Mucosa of stomach (tissue), 1 donor: ENCODE measurements around the gene MARCHF7.
"Not testable (repeated sequence)": the region's sequence is repeated elsewhere in the genome, so short reads cannot be mapped to it uniquely, and the experiment has no call there.

Source experiments
- H3K27me3 ChIP-seq: one replicate; pipeline ENCODE4 v1.7.0; 2013; ENCODE audit warnings: mild to moderate bottlenecking, low read length; ENCODE audit not compliant: control insufficient read depth, insufficient read depth
- H3K36me3 ChIP-seq: one replicate; pipeline ENCODE4 v1.7.0; 2013; ENCODE audit warnings: low read length; ENCODE audit not compliant: control insufficient read depth, insufficient read depth
- H3K4me1 ChIP-seq: one replicate; pipeline ENCODE4 v1.7.0; 2013; ENCODE audit warnings: mild to moderate bottlenecking, low read length; ENCODE audit not compliant: control insufficient read depth, insufficient read depth
- H3K4me3 ChIP-seq: one replicate; pipeline ENCODE4 v1.7.0; 2013; ENCODE audit warnings: low read length
- H3K9ac ChIP-seq: one replicate; pipeline ENCODE4 v1.7.0; 2013; ENCODE audit warnings: mild to moderate bottlenecking, low read length, moderate library complexity
- H3K9me3 ChIP-seq: one replicate; pipeline ENCODE4 v1.7.0; 2013; ENCODE audit warnings: mild to moderate bottlenecking, low read length, moderate library complexity; ENCODE audit not compliant: control insufficient read depth
- donor health status: Pancreatic carcinoma.

MARCHF7 gene

DNA sequence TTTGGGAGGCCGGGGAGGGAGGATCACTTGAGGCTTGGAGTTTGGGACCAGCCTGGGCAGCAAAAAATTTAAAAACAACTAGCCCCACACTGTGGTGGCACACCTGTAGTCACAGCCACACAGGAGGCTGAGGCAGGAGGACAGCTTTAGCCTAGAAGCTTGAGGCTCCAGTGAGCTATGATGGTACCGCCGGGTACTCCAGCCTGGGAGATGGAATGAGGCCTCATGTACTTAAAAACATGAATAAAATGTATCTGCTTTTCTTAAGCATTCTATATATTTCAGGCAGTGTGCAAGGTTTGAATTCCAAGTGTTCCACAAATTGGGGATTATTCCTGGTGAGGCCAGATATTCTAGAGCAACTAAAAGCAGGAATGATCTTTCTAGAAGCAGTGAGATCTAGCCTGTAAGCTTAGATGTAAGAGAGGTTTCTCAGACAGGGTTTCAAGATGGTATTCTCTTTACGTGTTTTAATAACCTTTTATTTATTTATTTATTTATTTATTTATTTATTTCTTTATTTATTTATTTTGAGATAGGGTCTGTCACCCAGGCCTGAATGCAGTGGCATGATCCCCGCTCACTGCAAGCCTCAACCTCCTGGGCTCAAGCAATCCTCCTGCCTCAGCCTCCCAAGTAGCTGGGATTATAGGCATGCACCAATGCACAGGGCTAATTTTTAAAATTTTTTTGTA lies 4.1 kb upstream of the MARCHF7 start:
- H3K27me3 ChIP-seq, result no peaks in the 10 kb centered on the region
- H3K9ac ChIP-seq, result no peak overlapping the region

DNA sequence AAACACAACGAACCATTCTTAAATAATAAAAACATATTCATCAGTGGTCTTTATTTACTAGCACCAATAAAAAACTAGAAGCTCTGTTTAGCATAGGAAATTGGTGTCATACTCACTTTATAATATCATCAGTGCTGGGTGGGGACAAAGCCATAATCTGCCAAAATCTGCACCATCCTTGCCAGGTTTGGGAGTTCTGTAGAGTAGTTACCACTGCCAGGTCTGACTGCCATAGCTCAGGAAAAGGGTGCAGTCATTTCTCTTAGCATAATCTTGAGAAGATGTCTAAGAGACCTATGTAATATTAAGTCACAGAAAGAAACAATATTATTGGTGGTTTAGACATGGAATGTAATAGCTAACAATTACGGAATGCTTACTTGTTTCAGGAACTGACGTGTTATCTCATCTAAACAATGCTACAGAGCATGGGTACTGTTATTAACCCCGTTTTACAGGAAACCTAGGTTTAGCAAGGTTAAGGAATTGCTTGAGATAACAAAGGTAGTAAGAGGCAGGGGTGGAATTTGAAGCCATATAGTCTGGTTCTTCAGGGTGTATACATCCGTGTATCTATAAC lies 1.6 kb upstream of the MARCHF7 start:
- H3K36me3 ChIP-seq, result no peaks in the 10 kb centered on the region
- H3K9ac ChIP-seq, result no peak overlapping the region
- H3K27me3 ChIP-seq, result no peaks in the 10 kb centered on the region
- no peak overlapping the region for H3K4me3 ChIP-seq
- H3K4me1 ChIP-seq, result peaks cover 23% of the 10 kb centered on the region
- no peaks in the 10 kb centered on the region for H3K9me3 ChIP-seq

More for the DNA sequence above, 4.1 kb upstream of the MARCHF7 start:
- no peaks in the 10 kb centered on the region for H3K9me3 ChIP-seq
- H3K36me3 ChIP-seq, result no peaks in the 10 kb centered on the region
- H3K4me3 ChIP-seq, result no peak overlapping the region
- peaks cover 5% of the 10 kb centered on the region for H3K4me1 ChIP-seq

- H3K9ac ChIP-seq, result peak overlapping the region; percentile 100
- peaks cover 31% of the 10 kb centered on the region for H3K4me1 ChIP-seq
- no peaks in the 10 kb centered on the region for H3K9me3 ChIP-seq
- H3K4me3 ChIP-seq, result peak overlapping the region; percentile 97
- H3K36me3 ChIP-seq, result no peaks in the 10 kb centered on the region
- H3K27me3 ChIP-seq, result no peaks in the 10 kb centered on the region
These were observed 654 bp upstream of the MARCHF7 start for GRCh38 chr2:159711562-159712142.

- H3K9me3 ChIP-seq, result no peaks in the 10 kb centered on the region
- no peaks in the 10 kb centered on the region for H3K36me3 ChIP-seq
- H3K4me1 ChIP-seq, result peaks cover 33% of the 10 kb centered on the region
- peak overlapping the region; percentile 97 for H3K4me3 ChIP-seq
- H3K27me3 ChIP-seq, result no peaks in the 10 kb centered on the region
- peak overlapping the region; percentile 100 for H3K9ac ChIP-seq
These were observed 669 bp downstream of the MARCHF7 start for GRCh38 chr2:159712929-159713420.

- Histone ChIP-seq H3K9ac (peak overlapping the region; percentile 100), H3K9me3 (no peaks in the 10 kb centered on the region), H3K4me1 (peaks cover 33% of the 10 kb centered on the region), H3K4me3 (peak overlapping the region; percentile 97), H3K27me3 (no peaks in the 10 kb centered on the region), H3K36me3 (no peaks in the 10 kb centered on the region)
These were observed 1.4 kb downstream of the MARCHF7 start for GRCh38 chr2:159713631-159714246.

- Histone ChIP-seq H3K36me3 (no peaks in the 10 kb centered on the region), H3K4me3 (peak overlapping the region; percentile 97), H3K27me3 (no peaks in the 10 kb centered on the region), H3K4me1 (peaks cover 33% of the 10 kb centered on the region), H3K9me3 (no peaks in the 10 kb centered on the region), H3K9ac (peak overlapping the region; percentile 100)
These were observed 2.1 kb downstream of the MARCHF7 start for GRCh38 chr2:159714247-159714930.

- Histone ChIP-seq H3K9me3 (no peaks in the 10 kb centered on the region), H3K36me3 (no peaks in the 10 kb centered on the region), H3K27me3 (no peaks in the 10 kb centered on the region), H3K9ac (no peak overlapping the region), H3K4me1 (peaks cover 33% of the 10 kb centered on the region), H3K4me3 (no peak overlapping the region)
These were observed 3.1 kb downstream of the MARCHF7 start for GRCh38 chr2:159715451-159715850.

GRCh38 chr2:159716409-159716808 lies 4.1 kb downstream of the MARCHF7 start:
- H3K36me3 ChIP-seq, H3K9me3 ChIP-seq, H3K27me3 ChIP-seq, H3K9ac ChIP-seq, H3K4me3 ChIP-seq: not testable (repeated sequence)
- peaks cover 28% of the 10 kb centered on the region for H3K4me1 ChIP-seq

DNA sequence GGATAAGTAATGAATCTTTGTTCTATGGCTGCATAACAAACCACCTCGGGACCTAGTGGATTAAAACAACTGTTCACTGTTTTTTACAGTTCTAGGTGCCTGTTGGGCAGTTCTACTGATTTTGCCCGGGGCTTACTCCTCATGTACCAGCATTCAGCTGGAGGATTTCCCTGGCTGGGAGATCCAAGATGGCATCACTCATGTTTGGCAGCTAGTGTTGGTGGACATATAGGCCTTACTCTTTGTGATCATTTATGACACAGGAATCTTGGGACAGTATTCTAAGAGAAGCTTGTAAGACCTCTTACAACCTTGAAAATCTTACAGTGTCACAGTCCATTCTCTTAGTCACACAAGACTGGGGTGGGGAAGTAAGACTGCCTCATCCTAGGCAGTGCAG lies 4.6 kb downstream of the MARCHF7 start:
- H3K9me3 ChIP-seq, result no peaks in the 10 kb centered on the region

DNA sequence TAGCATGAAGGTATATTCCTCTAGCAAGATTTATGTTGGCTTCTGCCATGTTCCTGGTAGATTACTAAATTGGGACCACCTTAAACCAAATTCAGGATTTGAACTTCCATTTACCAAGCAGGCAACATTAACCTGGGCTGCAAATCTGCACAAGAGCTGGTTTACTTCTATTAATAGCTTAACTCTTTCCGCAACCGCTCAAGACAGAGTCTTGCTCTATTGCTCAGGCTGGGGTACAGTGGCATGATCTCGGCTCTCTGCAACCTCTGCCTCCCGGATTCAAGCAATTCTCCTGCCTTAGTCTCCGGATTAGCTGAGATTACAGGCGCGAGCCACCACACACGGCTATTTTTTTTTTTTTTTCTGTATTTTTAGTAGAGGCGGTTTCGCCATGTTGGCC lies 8.4 kb downstream of the MARCHF7 start:
- Histone ChIP-seq H3K9ac (no peak overlapping the region), H3K9me3 (no peaks in the 10 kb centered on the region), H3K36me3 (no peaks in the 10 kb centered on the region), H3K4me1 (peaks cover 10% of the 10 kb centered on the region), H3K4me3 (no peak overlapping the region), H3K27me3 (no peaks in the 10 kb centered on the region)

More for the DNA sequence above, 4.6 kb downstream of the MARCHF7 start:
- Histone ChIP-seq H3K4me3 (no peak overlapping the region), H3K4me1 (peaks cover 28% of the 10 kb centered on the region), H3K9ac (no peak overlapping the region), H3K27me3 (no peaks in the 10 kb centered on the region), H3K36me3 (no peaks in the 10 kb centered on the region)

- Histone ChIP-seq H3K4me1 (no peaks in the 10 kb centered on the region), H3K4me3 (no peak overlapping the region), H3K27me3 (no peaks in the 10 kb centered on the region), H3K9ac (no peak overlapping the region), H3K36me3 (no peaks in the 10 kb centered on the region), H3K9me3 (no peaks in the 10 kb centered on the region)
These were observed 10.3 kb downstream of the MARCHF7 start for GRCh38 chr2:159722580-159722979.
